HG03520 (cell line): ENCODE measurements around the gene CABP4.

ENCODE experiments used
- ATAC-seq: cut with Tn5 transposase; IDR thresholded peaks from one replicate; pipeline ENCODE4 v1.9.1; 2021; ENCODE audit warnings: mild to moderate bottlenecking, moderate library complexity; ENCODE audit not compliant: unreplicated experiment

Gene CABP4

GRCh38 chr11:67455054-67455453 is at the start of gene CABP4:
Gene CABP4 (plus strand): TSS chr11:67455354. CDS start chr11:67455424, 70 bp downstream.
- ATAC-seq: no peak

GRCh38 chr11:67405688-67406339 is 49.3 kb upstream of the CABP4 start:
- ATAC-seq: no peak

GRCh38 chr11:67406420-67406968 is 48.7 kb upstream of the CABP4 start:
- no peak for ATAC-seq

- no peak for ATAC-seq
Observed at GRCh38 chr11:67406969-67407687, 48.0 kb upstream of the CABP4 start.

GRCh38 chr11:67407688-67408163 is 47.4 kb upstream of the CABP4 start:
- ATAC-seq: no peak

GRCh38 chr11:67408437-67409200 is 46.5 kb upstream of the CABP4 start:
- ATAC-seq: no peak

GRCh38 chr11:67409261-67409666 is 45.9 kb upstream of the CABP4 start:
- ATAC-seq: no peak

GRCh38 chr11:67409781-67410368 is 45.3 kb upstream of the CABP4 start:
- no peak for ATAC-seq

- ATAC-seq: no peak
Observed at GRCh38 chr11:67410369-67410831, 44.8 kb upstream of the CABP4 start.

GRCh38 chr11:67410984-67411784 is 44.0 kb upstream of the CABP4 start:
- ATAC-seq: no peak

- ATAC-seq: no peak
Observed at GRCh38 chr11:67411785-67412152, 43.4 kb upstream of the CABP4 start.

- ATAC-seq: no peak
Observed at GRCh38 chr11:67412495-67413179, 42.5 kb upstream of the CABP4 start.

- ATAC-seq: no peak
Observed at GRCh38 chr11:67413266-67413849, 41.8 kb upstream of the CABP4 start.

GRCh38 chr11:67415501-67416304 is 39.5 kb upstream of the CABP4 start, which contains the start of gene CARNS1:
Gene CARNS1 (plus strand): TSS chr11:67415678. CDS start chr11:67416200, 522 bp downstream.
- ATAC-seq: no peak

GRCh38 chr11:67416416-67417335 is 38.5 kb upstream of the CABP4 start:
- ATAC-seq: no peak

- no peak for ATAC-seq
Observed at GRCh38 chr11:67417425-67417824, 37.7 kb upstream of the CABP4 start.
